OCI-LY7 (cell line): ENCODE results near the gene DENND6B. TPM values are rescaled to one million over a fixed set of nuclear protein-coding genes. Genes with fewer than 3 reads are reported as not detected.
A peak's percentile ranks its signal among the peaks of the same experiment; 100 is the strongest.

Experiments used
- BruUV-seq: library from RNA; stranded (reverse); fragments of 400-500 nt; replicated peaks from 2 replicates; lab custom pipeline; 2021; lab: Mats Ljungman, UMichigan
- CTCF ChIA-PET: fragments of 300-600 bp; sonication (Branson Sonifier 250); formaldehyde crosslinking; loops from one replicate; lab custom pipeline; 2022; ENCODE audit warnings: antibody characterized with exemption; ENCODE audit not compliant: unreplicated experiment; lab: Charles Lee
- POLR2A ChIA-PET: fragments of 300-600 bp; sonication (Branson Sonifier 250); formaldehyde crosslinking; loops from one replicate; lab custom pipeline; 2022; ENCODE audit warnings: antibody characterized with exemption; lab: Charles Lee
- DNase-seq: peaks from one replicate; pipeline ENCODE4 v3.0.0-alpha.2; 2015; ENCODE audit warnings: low spot score
- H2AFZ ChIP-seq: fragments of 200-600 bp; sonication (generic), shearing (Covaris generic); 2 replicates; pipeline ENCODE4 v1.6.1; 2014; ENCODE audit warnings: mild to moderate bottlenecking, antibody characterized with exemption, low read length, moderate library complexity
- H3K27ac ChIP-seq: fragments of 200-600 bp; sonication (generic); 2 replicates; pipeline ENCODE4 v1.5.1; 2014; ENCODE audit warnings: mixed run types, low read depth, mild to moderate bottlenecking, moderate library complexity, low read length, inconsistent platforms; ENCODE audit not compliant: poor library complexity, severe bottlenecking
- H3K36me3 ChIP-seq: fragments of 200-600 bp; sonication (generic); 2 replicates; pipeline ENCODE4 v1.6.1; 2014; ENCODE audit warnings: mild to moderate bottlenecking, antibody characterized with exemption, low read length, moderate library complexity, mixed read lengths; ENCODE audit not compliant: insufficient read depth
- H3K4me1 ChIP-seq: fragments of 200-600 bp; sonication (generic); 2 replicates; pipeline ENCODE4 v1.5.1; 2014; ENCODE audit warnings: mild to moderate bottlenecking, low read length; ENCODE audit not compliant: insufficient read depth, poor library complexity, severe bottlenecking
- H3K4me2 ChIP-seq: fragments of 200-600 bp; sonication (generic); 2 replicates; pipeline ENCODE4 v1.6.1; 2014; ENCODE audit warnings: mild to moderate bottlenecking, low read length
- H3K4me3 ChIP-seq: fragments of 200-600 bp; sonication (generic); 2 replicates; pipeline ENCODE4 v1.5.1; 2014; ENCODE audit warnings: mild to moderate bottlenecking, low read depth, low read length; ENCODE audit not compliant: poor library complexity, severe bottlenecking
- H3K79me2 ChIP-seq: fragments of 200-600 bp; sonication (generic); 2 replicates; pipeline ENCODE4 v1.6.1; 2016; ENCODE audit warnings: low read depth, mild to moderate bottlenecking, low read length, moderate library complexity, mixed read lengths; ENCODE audit not compliant: insufficient read depth
- H3K9me2 ChIP-seq: fragments of 200-600 bp; sonication (generic); 2 replicates; pipeline ENCODE4 v1.6.1; 2016; ENCODE audit warnings: mild to moderate bottlenecking, low read length, mixed read lengths; ENCODE audit not compliant: insufficient read depth
- H3K9me3 ChIP-seq: fragments of 200-600 bp; sonication (generic); 2 replicates; pipeline ENCODE4 v1.6.1; 2014; ENCODE audit warnings: mild to moderate bottlenecking, mixed run types, low read length, mixed read lengths
- H4K20me1 ChIP-seq: fragments of 200-600 bp; sonication (generic); 2 replicates; pipeline ENCODE4 v1.6.1; 2014; ENCODE audit warnings: mild to moderate bottlenecking, antibody characterized with exemption, low read length, moderate library complexity, mixed read lengths; ENCODE audit not compliant: insufficient read depth
- EZH2phosphoT487 ChIP-seq: fragments of 200-600 bp; sonication (generic); IDR thresholded peaks from 2 replicates; pipeline ENCODE4 v1.6.1; 2018; ENCODE audit warnings: low read depth, borderline replicate concordance, mild to moderate bottlenecking, mixed run types, antibody characterized with exemption, low read length, moderate library complexity, mixed read lengths
- intact Hi-C: fragments of 100-400 bp; cut with micrococcal nuclease; formaldehyde crosslinking; loops from one replicate; pipeline ENCODE4 v1.10.0; 2022; ENCODE audit not compliant: unreplicated experiment
- total RNA-seq, 2 experiments: library from RNA; depleted of rRNA in 1 of 2; stranded (reverse); fragments of >200 nt in 1 of 2; shearing (Covaris generic) in 1 of 2; gene quantifications; 2 replicates each; pipeline ENCODE4 v1.2.3, GENCODE V29; 2014 to 2022
- TF ChIP-seq, protein P1 (sequence below): fragments of 200-600 bp; sonication (generic); conservative IDR thresholded peaks from 2 replicates; pipeline ENCODE4 v1.5.1; 2014; ENCODE audit warnings: mild to moderate bottlenecking, antibody characterized with exemption, low read length, moderate library complexity, mixed read lengths

DENND6B gene
- total RNA-seq, 2 experiments from 2014 or later, result 31.6 to 45.0 TPM

DNA sequence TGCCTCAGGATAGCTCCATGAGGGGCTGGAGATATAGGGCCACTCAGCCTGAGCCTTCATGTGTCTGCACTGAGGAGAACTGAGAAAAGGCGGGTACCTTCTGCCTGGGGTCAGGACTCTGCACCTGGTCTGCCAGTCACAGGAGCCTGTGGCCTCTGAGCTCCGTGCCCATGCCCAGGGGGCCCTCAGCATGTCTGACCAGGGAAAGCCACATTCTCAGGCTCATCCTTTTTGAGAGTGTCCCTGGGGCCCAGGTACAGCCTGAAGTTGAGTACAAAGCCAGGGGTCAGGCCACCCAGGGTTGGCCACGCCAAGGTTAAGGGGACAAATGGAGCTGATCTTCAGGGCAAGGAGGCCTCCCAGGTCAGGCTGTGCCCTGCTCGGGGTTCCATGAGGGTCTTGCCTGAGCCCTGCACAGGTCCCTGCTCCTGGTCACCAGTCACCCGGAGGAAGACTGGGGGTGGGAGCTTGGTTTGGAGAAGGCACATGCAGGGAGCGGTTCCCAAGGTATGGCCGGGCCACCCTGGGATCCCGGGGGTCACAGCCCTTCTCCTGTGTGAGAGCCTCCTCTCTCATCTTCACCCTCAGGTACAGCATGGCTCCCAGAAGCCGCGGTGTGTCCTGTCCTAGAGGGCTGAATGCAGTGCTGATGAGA, 6.0 kb downstream of the DENND6B start:
- Histone ChIP-seq H3K79me2 (no peaks in the 10 kb centered on the region), H3K27ac (no peak overlapping the region), H3K9me3 (no peaks in the 10 kb centered on the region), H3K4me1 (peaks cover 56% of the 10 kb centered on the region), H3K4me2 (no peak overlapping the region; the same call in 1 of the 2 replicates), H3K9me2 (no peaks in the 10 kb centered on the region), H3K4me3 (no peak overlapping the region), H3K36me3 (no peaks in the 10 kb centered on the region), H2AFZ (no peak overlapping the region), H4K20me1 (no peaks in the 10 kb centered on the region)
- intact Hi-C loops, result no loop called here
- CTCF ChIA-PET, result interaction anchor here (0.6 to 1.5 kb wide), 4 partner anchors 13 to 58 kb away, joined by 3 to 11 read pairs (median 4); no protein-coding TSS in a partner anchor
- no peak for TF ChIP-seq EZH2phosphoT487
- TF ChIP-seq, protein P1, sequence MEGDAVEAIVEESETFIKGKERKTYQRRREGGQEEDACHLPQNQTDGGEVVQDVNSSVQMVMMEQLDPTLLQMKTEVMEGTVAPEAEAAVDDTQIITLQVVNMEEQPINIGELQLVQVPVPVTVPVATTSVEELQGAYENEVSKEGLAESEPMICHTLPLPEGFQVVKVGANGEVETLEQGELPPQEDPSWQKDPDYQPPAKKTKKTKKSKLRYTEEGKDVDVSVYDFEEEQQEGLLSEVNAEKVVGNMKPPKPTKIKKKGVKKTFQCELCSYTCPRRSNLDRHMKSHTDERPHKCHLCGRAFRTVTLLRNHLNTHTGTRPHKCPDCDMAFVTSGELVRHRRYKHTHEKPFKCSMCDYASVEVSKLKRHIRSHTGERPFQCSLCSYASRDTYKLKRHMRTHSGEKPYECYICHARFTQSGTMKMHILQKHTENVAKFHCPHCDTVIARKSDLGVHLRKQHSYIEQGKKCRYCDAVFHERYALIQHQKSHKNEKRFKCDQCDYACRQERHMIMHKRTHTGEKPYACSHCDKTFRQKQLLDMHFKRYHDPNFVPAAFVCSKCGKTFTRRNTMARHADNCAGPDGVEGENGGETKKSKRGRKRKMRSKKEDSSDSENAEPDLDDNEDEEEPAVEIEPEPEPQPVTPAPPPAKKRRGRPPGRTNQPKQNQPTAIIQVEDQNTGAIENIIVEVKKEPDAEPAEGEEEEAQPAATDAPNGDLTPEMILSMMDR, result no peak
- POLR2A ChIA-PET, result interaction anchor here (0.6 to 1.8 kb wide), 4 partner anchors 12 to 181 kb away, joined by 3 to 11 read pairs (median 4); no protein-coding TSS in a partner anchor
- DNase-seq, result no peak
- BruUV-seq, result no TSS peak

DNA sequence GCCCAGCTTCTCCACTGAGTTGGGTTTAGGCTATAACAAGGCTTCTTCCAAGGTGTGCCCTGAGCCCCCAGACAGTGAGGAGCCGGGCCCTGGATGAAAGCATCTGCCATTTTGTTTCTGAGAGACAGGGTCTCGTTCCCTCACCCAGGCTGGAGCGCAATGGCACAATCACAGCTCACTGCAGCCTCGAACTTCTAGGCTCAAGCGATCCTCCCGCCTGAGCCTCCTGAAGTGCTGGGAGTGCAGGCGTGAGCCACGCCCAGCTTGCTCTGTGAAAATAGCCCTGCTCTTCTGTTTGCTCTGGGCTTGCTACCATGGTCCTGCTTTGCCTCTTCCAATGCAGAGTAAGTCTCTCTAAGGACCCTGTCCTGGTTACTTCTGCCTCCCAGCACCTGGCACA, 6.7 kb downstream of the DENND6B start:
- Histone ChIP-seq H3K4me2 (no peak overlapping the region; the same call in 1 of the 2 replicates), H3K4me1 (peaks cover 57% of the 10 kb centered on the region), H3K9me2 (no peaks in the 10 kb centered on the region), H3K36me3 (no peaks in the 10 kb centered on the region), H2AFZ (no peak overlapping the region), H4K20me1 (no peaks in the 10 kb centered on the region), H3K9me3 (no peaks in the 10 kb centered on the region), H3K27ac (no peak overlapping the region), H3K79me2 (no peaks in the 10 kb centered on the region), H3K4me3 (no peak overlapping the region)
- ChIA-PET CTCF (interaction anchor here (1.3 to 1.5 kb wide), 3 partner anchors 14 to 44 kb away, joined by 4 to 11 read pairs (median 5); no protein-coding TSS in a partner anchor), POLR2A (interaction anchor here (0.6 to 1.8 kb wide), 4 partner anchors 13 to 180 kb away, joined by 3 to 11 read pairs (median 4); no protein-coding TSS in a partner anchor)
- no TSS peak for BruUV-seq
- no peak for DNase-seq
- intact Hi-C loops, result no loop called here
- TF ChIP-seq EZH2phosphoT487, result no peak
- TF ChIP-seq, protein P1, result no peak

DNA sequence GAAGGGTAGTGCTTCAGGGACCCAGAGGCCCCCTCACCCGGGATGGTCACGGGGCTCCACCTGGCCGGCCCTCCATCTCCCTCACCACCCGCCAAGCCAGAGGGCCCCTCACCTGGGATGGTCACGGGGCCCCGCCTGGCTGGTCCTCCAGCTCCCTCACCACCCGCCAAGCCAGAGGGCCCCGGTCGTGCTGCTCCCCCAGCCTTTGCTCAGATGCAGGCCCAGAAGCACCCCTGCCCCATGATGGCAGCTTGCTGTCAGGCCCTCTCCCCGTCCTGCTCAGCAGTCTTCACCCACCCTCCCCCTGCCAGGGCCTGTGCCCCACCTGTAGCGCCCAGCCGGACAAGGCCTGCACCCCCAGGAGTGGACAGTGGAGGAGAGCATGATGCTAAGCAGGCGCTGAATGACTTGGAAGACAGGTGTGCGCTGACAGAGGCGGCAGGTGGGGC, 7.3 kb downstream of the DENND6B start:
- CTCF ChIA-PET, result no interaction called here
- no peaks in the 10 kb centered on the region for H3K36me3 ChIP-seq
- POLR2A ChIA-PET, result interaction anchor here (0.9 to 1.8 kb wide), 2 partner anchors 14 to 43 kb away, joined by 3 to 4 read pairs; no protein-coding TSS in a partner anchor
- TF ChIP-seq EZH2phosphoT487, result no peak
- TF ChIP-seq, protein P1, result no peak
- peaks cover 63% of the 10 kb centered on the region for H3K4me1 ChIP-seq
- no peak overlapping the region for H3K4me3 ChIP-seq
- no peaks in the 10 kb centered on the region for H3K79me2 ChIP-seq
- peak overlapping the region; percentile 86 for H3K4me2 ChIP-seq
- H2AFZ ChIP-seq, result no peak overlapping the region
- H3K27ac ChIP-seq, result peak overlapping the region; percentile 90
- no peaks in the 10 kb centered on the region for H4K20me1 ChIP-seq
- H3K9me3 ChIP-seq, result no peaks in the 10 kb centered on the region
- BruUV-seq, result no TSS peak
- intact Hi-C loops, result loop anchor here (2.0 to 5.0 kb wide), 2 partner anchors 43 to 127 kb away; no protein-coding TSS in a partner anchor
- H3K9me2 ChIP-seq, result no peaks in the 10 kb centered on the region
- no peak for DNase-seq
